Measurements from ENCODE around the gene ATP2B2.

DNA sequence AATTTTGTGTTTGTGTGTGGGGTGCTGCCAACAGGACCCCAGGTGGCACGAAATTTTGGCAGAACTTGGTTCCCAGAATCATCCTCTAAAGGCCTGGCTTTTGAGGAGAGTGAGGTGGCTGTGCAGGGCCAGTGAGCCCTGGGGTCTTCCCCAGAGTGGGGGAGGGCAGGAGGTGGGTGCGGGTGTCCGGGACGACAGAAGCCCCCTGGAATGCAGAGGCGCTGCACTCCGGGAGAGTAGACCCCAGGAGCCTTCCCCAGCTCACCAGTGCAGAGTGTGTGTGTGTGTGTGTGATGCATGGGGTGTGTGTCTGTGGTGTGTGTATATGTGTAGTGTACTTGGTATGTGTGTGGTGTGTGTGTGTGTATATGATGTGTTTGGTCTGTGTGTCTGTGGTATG is 140.1 kb downstream of the ATP2B2 start:
- TF ChIP-seq, protein P1, sequence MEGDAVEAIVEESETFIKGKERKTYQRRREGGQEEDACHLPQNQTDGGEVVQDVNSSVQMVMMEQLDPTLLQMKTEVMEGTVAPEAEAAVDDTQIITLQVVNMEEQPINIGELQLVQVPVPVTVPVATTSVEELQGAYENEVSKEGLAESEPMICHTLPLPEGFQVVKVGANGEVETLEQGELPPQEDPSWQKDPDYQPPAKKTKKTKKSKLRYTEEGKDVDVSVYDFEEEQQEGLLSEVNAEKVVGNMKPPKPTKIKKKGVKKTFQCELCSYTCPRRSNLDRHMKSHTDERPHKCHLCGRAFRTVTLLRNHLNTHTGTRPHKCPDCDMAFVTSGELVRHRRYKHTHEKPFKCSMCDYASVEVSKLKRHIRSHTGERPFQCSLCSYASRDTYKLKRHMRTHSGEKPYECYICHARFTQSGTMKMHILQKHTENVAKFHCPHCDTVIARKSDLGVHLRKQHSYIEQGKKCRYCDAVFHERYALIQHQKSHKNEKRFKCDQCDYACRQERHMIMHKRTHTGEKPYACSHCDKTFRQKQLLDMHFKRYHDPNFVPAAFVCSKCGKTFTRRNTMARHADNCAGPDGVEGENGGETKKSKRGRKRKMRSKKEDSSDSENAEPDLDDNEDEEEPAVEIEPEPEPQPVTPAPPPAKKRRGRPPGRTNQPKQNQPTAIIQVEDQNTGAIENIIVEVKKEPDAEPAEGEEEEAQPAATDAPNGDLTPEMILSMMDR (IDR thresholded peaks at IDR 0.05), result no peak
- TF ChIP-seq EP300 (IDR thresholded peaks at IDR 0.05), result no peak

Data from tibial nerve (tissue), 4 donors.